ENCODE measurements around the gene LPP. TPM values are rescaled to one million over a fixed set of nuclear protein-coding genes. Genes with fewer than 3 reads are reported as not detected.
A peak's percentile ranks its signal among the peaks of the same experiment; 100 is the strongest.

Gene LPP
- total RNA-seq, 1 donor from 2014 or later = 132 TPM

DNA sequence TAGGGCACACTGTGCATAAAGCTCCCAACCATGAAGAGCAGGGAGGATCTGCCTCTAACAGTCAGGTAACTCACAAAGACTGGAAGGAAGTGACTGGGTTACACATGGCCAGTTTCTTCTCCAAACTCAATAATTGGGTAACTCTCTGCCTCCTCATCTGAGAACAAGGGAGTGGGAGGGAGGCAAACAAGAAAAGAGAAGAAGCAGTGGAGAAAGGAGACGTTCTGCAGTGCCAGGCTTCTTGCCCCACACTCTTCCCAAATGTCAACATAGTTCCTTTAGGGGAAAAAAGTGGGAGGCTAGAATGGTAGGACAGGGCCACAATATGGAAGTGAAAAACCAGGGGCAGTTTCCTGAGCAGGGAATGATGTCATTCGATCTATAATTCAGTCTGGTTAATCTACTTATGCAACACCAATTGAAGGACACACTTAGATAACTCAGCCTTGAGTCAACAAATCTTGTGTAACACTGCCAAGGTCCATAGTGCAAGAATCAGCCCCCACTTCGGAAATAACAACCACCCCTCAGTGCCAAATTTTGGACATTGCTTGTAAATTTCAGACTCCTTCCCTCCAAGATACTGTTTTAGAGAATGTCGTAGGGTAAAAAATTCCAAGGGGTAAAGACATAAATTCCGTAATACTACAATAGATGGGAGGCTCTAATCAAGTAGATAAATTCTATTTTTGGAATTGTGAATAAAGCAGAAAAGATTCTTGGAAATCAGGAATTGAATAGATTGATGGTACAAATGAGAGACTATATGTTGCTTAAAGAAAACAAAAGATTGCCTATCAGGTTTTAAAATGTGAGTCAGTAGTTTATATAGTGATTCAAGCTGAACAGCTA is 143.0 kb downstream of the LPP start:
- no peak overlapping the region for H3K27ac Mint-ChIP-seq
- DNase-seq (ENCODE audit: low spot score in 2 of 2, unreplicated experiment in 2 of 2) = no peak
- H3K4me1 Mint-ChIP-seq = peaks cover 39% of the 10 kb centered on the region
- no peaks in the 10 kb centered on the region for H3K27me3 Mint-ChIP-seq (ENCODE audit: low read depth)
- TF ChIP-seq, protein P1, sequence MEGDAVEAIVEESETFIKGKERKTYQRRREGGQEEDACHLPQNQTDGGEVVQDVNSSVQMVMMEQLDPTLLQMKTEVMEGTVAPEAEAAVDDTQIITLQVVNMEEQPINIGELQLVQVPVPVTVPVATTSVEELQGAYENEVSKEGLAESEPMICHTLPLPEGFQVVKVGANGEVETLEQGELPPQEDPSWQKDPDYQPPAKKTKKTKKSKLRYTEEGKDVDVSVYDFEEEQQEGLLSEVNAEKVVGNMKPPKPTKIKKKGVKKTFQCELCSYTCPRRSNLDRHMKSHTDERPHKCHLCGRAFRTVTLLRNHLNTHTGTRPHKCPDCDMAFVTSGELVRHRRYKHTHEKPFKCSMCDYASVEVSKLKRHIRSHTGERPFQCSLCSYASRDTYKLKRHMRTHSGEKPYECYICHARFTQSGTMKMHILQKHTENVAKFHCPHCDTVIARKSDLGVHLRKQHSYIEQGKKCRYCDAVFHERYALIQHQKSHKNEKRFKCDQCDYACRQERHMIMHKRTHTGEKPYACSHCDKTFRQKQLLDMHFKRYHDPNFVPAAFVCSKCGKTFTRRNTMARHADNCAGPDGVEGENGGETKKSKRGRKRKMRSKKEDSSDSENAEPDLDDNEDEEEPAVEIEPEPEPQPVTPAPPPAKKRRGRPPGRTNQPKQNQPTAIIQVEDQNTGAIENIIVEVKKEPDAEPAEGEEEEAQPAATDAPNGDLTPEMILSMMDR (IDR thresholded peaks at IDR 0.05; ENCODE audit: unreplicated experiment) = no peak
- no peak overlapping the region for H3K4me3 Mint-ChIP-seq
- no peaks in the 10 kb centered on the region for H3K36me3 Mint-ChIP-seq
- no peaks in the 10 kb centered on the region for H3K9me3 Mint-ChIP-seq

DNA sequence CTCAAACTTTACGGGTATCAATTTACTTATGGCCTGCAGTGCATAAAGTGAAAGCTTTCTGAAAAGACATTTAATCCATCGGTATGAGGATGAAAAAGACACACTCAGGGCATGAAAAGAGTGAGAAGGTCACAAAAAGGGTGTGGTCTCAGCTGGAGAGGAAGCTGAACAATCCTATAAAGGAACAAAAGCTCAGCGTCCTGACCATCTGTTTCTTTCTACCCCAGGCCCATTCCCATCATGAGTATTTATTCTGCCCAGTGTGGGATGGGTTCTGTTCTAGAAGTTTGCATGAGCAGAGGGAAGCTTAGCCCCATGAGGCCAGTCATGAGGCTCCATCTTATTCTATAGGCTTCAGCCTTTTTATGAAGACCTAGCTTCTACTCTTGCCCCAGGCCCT is 144.6 kb downstream of the LPP start:
- H3K27ac Mint-ChIP-seq = no peak overlapping the region
- TF ChIP-seq, protein P1 (IDR thresholded peaks at IDR 0.05; ENCODE audit: unreplicated experiment) = no peak
- no peak for DNase-seq (ENCODE audit: low spot score in 2 of 2, unreplicated experiment in 2 of 2)
- H3K4me1 Mint-ChIP-seq = peaks cover 42% of the 10 kb centered on the region
- no peaks in the 10 kb centered on the region for H3K36me3 Mint-ChIP-seq
- H3K9me3 Mint-ChIP-seq = no peaks in the 10 kb centered on the region
- no peak overlapping the region for H3K4me3 Mint-ChIP-seq
- no peaks in the 10 kb centered on the region for H3K27me3 Mint-ChIP-seq (ENCODE audit: low read depth)

GRCh38 chr3:188299068-188299467 is 145.1 kb downstream of the LPP start:
- TF ChIP-seq, protein P1 (IDR thresholded peaks at IDR 0.05; ENCODE audit: unreplicated experiment) = no peak
- Mint-ChIP-seq H3K36me3 (no peaks in the 10 kb centered on the region), H3K4me1 (peaks cover 41% of the 10 kb centered on the region), H3K27ac (no peak overlapping the region), H3K4me3 (no peak overlapping the region), H3K9me3 (no peaks in the 10 kb centered on the region), H3K27me3 (ENCODE audit: low read depth) (no peaks in the 10 kb centered on the region)
- no peak for DNase-seq (ENCODE audit: low spot score in 2 of 2, unreplicated experiment in 2 of 2)

GRCh38 chr3:188299708-188300107 is 145.8 kb downstream of the LPP start:
- Mint-ChIP-seq H3K27me3 (ENCODE audit: low read depth) (no peaks in the 10 kb centered on the region), H3K4me1 (peaks cover 34% of the 10 kb centered on the region), H3K36me3 (no peaks in the 10 kb centered on the region), H3K4me3 (no peak overlapping the region), H3K9me3 (no peaks in the 10 kb centered on the region), H3K27ac (peak overlapping the region; percentile 31)
- no peak for DNase-seq (ENCODE audit: low spot score in 2 of 2, unreplicated experiment in 2 of 2)
- TF ChIP-seq, protein P1 (IDR thresholded peaks at IDR 0.05; ENCODE audit: unreplicated experiment) = no peak

- H3K27ac Mint-ChIP-seq = no peak overlapping the region
Measured at GRCh38 chr3:188301147-188301546, 147.2 kb downstream of the LPP start.

More at GRCh38 chr3:188301147-188301546, 147.2 kb downstream of the LPP start:
- Mint-ChIP-seq H3K9me3 (no peaks in the 10 kb centered on the region), H3K27me3 (ENCODE audit: low read depth) (no peaks in the 10 kb centered on the region), H3K36me3 (peaks cover 3% of the 10 kb centered on the region), H3K4me1 (peaks cover 29% of the 10 kb centered on the region), H3K4me3 (no peak overlapping the region)
- TF ChIP-seq, protein P1 (IDR thresholded peaks at IDR 0.05; ENCODE audit: unreplicated experiment) = no peak
- DNase-seq (ENCODE audit: low spot score in 2 of 2, unreplicated experiment in 2 of 2) = no peak

Data from mesothelial cell of epicardium (in vitro differentiated cells).